ENCODE data around the gene PLEKHG2. TPM values are rescaled to one million over a fixed set of nuclear protein-coding genes. Genes with fewer than 3 reads are reported as not detected.

Gene PLEKHG2
- 32.9 and 86.7 TPM in 2 replicates for total RNA-seq (ENCODE audit: low replicate concordance)
- long read RNA-seq: 0 reads

GRCh38 chr19:39412100-39412866 lies at the start of gene PLEKHG2:
Gene PLEKHG2 (plus strand): TSS chr19:39412669. CDS start chr19:39414087, 1,418 bp downstream.
- peak; percentile 97 for TF ChIP-seq CTCF (conservative IDR thresholded peaks at IDR 0.05)

GRCh38 chr19:39362682-39363657 lies 49.5 kb upstream of the PLEKHG2 start:
- no peak for TF ChIP-seq CTCF (conservative IDR thresholded peaks at IDR 0.05)
- Mint-ChIP-seq H3K9me3 (no peaks in the 10 kb centered on the region), H3K36me3 (peaks cover 13% of the 10 kb centered on the region)

More at GRCh38 chr19:39412100-39412866, at the start of gene PLEKHG2:
- Mint-ChIP-seq H3K9me3 (no peaks in the 10 kb centered on the region), H3K27me3 (peaks cover 8% of the 10 kb centered on the region), H3K4me3 (peak within 1 kb of the TSS; percentile 98), H3K4me1 (ENCODE audit: unreplicated experiment) (peaks cover 29% of the 10 kb centered on the region), H3K27ac (peak within 1 kb of the TSS; percentile 99), H3K36me3 (peaks cover 13% of the 10 kb centered on the region)
- peak; percentile 99 for DNase-seq (ENCODE audit: extremely low spot score, unreplicated experiment)

GRCh38 chr19:39363901-39364457 lies 48.5 kb upstream of the PLEKHG2 start:
- Mint-ChIP-seq H3K4me1 (ENCODE audit: unreplicated experiment) (no peaks in the 10 kb centered on the region), H3K9me3 (no peaks in the 10 kb centered on the region), H3K27ac (no peak overlapping the region), H3K4me3 (no peak overlapping the region), H3K36me3 (peaks cover 19% of the 10 kb centered on the region), H3K27me3 (no peaks in the 10 kb centered on the region)
- TF ChIP-seq CTCF (conservative IDR thresholded peaks at IDR 0.05): no peak
- no peak for DNase-seq (ENCODE audit: extremely low spot score, unreplicated experiment)

More at GRCh38 chr19:39362682-39363657, 49.5 kb upstream of the PLEKHG2 start:
- DNase-seq (ENCODE audit: extremely low spot score, unreplicated experiment): no peak
- no peak overlapping the region for H3K4me3 Mint-ChIP-seq
- H3K27ac Mint-ChIP-seq: no peak overlapping the region
- no peaks in the 10 kb centered on the region for H3K27me3 Mint-ChIP-seq
- no peaks in the 10 kb centered on the region for H3K4me1 Mint-ChIP-seq (ENCODE audit: unreplicated experiment)

GRCh38 chr19:39365531-39365930 lies 46.9 kb upstream of the PLEKHG2 start:
- Mint-ChIP-seq H3K27me3 (no peaks in the 10 kb centered on the region), H3K9me3 (no peaks in the 10 kb centered on the region), H3K4me1 (ENCODE audit: unreplicated experiment) (no peaks in the 10 kb centered on the region), H3K27ac (no peak overlapping the region), H3K36me3 (peaks cover 22% of the 10 kb centered on the region), H3K4me3 (no peak overlapping the region)
- DNase-seq (ENCODE audit: extremely low spot score, unreplicated experiment): no peak
- no peak for TF ChIP-seq CTCF (conservative IDR thresholded peaks at IDR 0.05)

GRCh38 chr19:39369200-39369599 lies 43.3 kb upstream of the PLEKHG2 start:
- H3K36me3 Mint-ChIP-seq: peaks cover 33% of the 10 kb centered on the region
- H3K4me3 Mint-ChIP-seq: no peak overlapping the region
- no peak for TF ChIP-seq CTCF (conservative IDR thresholded peaks at IDR 0.05)
- no peaks in the 10 kb centered on the region for H3K27me3 Mint-ChIP-seq
- H3K4me1 Mint-ChIP-seq (ENCODE audit: unreplicated experiment): no peaks in the 10 kb centered on the region
- no peak overlapping the region for H3K27ac Mint-ChIP-seq
- H3K9me3 Mint-ChIP-seq: no peaks in the 10 kb centered on the region
- no peak for DNase-seq (ENCODE audit: extremely low spot score, unreplicated experiment)
